ENCODE data around the gene NEDD4L. TPM values are rescaled to one million over a fixed set of nuclear protein-coding genes. Genes with fewer than 3 reads are reported as not detected.

NEDD4L gene
- total RNA-seq, 1 experiment from 2014 or later = 42.9 TPM

DNA sequence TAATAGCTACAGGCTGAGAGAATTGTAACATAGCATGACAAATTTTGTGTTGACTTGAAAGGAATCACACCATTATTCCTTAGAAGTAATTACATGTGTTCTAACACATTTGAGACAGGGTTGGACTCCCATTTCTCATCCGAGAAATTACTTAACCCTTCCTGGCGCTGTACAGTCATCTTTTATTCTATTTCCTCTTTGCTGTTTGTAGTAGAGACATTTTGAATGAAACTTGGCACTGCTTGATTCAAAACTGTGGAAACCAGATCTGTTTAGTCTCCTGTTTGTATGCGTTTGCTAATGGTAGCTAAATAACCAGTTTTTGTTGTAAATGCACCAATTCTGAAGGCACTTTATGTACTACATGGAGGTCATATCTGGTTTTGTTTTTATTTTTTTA is 352.9 kb downstream of the NEDD4L start:
- POLR2A ChIA-PET = interaction anchor here (0.6 kb wide), 1 partner anchor 472 kb away, joined by 17 read pairs; no protein-coding TSS in a partner anchor
- no peak overlapping the region for H3K4me3 ChIP-seq (ENCODE audit: low read depth in 2 of 2, low read length in 2 of 2)
- H3K27me3 ChIP-seq (ENCODE audit: control insufficient read depth, insufficient read depth, low read length) = no peaks in the 10 kb centered on the region
- H3K9me3 ChIP-seq (ENCODE audit: control insufficient read depth, insufficient read depth, low read depth, low read length) = no peaks in the 10 kb centered on the region
- DNase-seq (ENCODE audit: low read depth, low spot score) = no peak
- no peaks in the 10 kb centered on the region for H3K4me1 ChIP-seq (ENCODE audit: control insufficient read depth, insufficient read depth, low read length)
- H3K27ac ChIP-seq (ENCODE audit: low read length) = no peak overlapping the region
- no peak for ATAC-seq
- TF ChIP-seq, protein P1, sequence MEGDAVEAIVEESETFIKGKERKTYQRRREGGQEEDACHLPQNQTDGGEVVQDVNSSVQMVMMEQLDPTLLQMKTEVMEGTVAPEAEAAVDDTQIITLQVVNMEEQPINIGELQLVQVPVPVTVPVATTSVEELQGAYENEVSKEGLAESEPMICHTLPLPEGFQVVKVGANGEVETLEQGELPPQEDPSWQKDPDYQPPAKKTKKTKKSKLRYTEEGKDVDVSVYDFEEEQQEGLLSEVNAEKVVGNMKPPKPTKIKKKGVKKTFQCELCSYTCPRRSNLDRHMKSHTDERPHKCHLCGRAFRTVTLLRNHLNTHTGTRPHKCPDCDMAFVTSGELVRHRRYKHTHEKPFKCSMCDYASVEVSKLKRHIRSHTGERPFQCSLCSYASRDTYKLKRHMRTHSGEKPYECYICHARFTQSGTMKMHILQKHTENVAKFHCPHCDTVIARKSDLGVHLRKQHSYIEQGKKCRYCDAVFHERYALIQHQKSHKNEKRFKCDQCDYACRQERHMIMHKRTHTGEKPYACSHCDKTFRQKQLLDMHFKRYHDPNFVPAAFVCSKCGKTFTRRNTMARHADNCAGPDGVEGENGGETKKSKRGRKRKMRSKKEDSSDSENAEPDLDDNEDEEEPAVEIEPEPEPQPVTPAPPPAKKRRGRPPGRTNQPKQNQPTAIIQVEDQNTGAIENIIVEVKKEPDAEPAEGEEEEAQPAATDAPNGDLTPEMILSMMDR (IDR thresholded peaks at IDR 0.05) = no peak
- no peak for TF ChIP-seq TCF7L2 (IDR thresholded peaks at IDR 0.05; ENCODE audit: low read depth, low read length)
- no peak for TF ChIP-seq SIN3A (IDR thresholded peaks at IDR 0.05; ENCODE audit: borderline replicate concordance, insufficient read depth, low read depth, low read length)
- TF ChIP-seq POLR2AphosphoS5 (IDR thresholded peaks at IDR 0.05; ENCODE audit: low read depth, low read length) = no peak
- TF ChIP-seq, protein P2, sequence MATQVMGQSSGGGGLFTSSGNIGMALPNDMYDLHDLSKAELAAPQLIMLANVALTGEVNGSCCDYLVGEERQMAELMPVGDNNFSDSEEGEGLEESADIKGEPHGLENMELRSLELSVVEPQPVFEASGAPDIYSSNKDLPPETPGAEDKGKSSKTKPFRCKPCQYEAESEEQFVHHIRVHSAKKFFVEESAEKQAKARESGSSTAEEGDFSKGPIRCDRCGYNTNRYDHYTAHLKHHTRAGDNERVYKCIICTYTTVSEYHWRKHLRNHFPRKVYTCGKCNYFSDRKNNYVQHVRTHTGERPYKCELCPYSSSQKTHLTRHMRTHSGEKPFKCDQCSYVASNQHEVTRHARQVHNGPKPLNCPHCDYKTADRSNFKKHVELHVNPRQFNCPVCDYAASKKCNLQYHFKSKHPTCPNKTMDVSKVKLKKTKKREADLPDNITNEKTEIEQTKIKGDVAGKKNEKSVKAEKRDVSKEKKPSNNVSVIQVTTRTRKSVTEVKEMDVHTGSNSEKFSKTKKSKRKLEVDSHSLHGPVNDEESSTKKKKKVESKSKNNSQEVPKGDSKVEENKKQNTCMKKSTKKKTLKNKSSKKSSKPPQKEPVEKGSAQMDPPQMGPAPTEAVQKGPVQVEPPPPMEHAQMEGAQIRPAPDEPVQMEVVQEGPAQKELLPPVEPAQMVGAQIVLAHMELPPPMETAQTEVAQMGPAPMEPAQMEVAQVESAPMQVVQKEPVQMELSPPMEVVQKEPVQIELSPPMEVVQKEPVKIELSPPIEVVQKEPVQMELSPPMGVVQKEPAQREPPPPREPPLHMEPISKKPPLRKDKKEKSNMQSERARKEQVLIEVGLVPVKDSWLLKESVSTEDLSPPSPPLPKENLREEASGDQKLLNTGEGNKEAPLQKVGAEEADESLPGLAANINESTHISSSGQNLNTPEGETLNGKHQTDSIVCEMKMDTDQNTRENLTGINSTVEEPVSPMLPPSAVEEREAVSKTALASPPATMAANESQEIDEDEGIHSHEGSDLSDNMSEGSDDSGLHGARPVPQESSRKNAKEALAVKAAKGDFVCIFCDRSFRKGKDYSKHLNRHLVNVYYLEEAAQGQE (IDR thresholded peaks at IDR 0.05; ENCODE audit: insufficient read depth in 1 of 2, low read depth in 2 of 2, low read length in 1 of 2) = no peak
- intact Hi-C loops (cut with micrococcal nuclease; ENCODE audit: unreplicated experiment) (no loop called here), in situ Hi-C loops (cut with HindIII; ENCODE audit: low pct_unique_long_range_greater_than_20kb, low sequenced_read_pairs) (no loop called here)
- no peaks in the 10 kb centered on the region; the same call in 1 of the 2 replicates for H3K36me3 ChIP-seq (ENCODE audit: control insufficient read depth, insufficient read depth, low read length)
- no TSS peak for BruUV-seq (replicated peaks)
- CTCF ChIA-PET = no interaction called here

DNA sequence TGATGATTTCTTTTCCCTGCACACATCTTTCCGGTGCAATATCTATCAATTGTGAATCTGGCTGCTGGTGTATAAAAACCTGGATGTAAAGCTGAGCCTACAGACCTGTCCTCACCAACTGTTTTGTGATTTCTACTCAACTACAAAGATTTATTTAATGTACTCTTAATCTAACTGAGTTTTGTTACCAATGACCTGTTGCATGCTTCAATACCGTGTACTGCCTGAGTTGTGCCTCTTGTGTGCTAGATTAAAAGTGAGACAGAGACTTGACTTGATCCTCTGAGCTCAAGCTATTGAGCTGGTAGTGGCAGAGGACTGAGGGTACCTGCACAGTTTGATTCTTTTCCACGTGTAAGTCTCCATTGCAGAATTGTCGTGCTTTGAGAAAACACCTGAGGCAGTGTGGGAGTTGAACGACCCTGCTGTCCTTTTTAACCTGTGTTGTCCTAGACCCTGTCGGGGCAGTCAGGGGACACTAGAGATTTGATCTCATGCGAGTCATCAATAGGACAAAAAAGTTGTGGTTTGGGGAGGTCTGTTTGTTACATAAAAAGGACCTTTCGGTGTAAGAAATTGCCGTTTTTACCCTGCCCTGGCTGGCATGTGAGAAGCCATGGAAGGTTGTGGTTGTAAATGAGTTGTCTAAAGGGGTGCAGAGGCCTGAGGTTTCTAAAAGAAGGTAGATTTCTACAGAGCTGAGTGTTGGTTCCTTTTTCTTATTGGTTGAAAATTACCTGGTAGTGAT is 353.5 kb downstream of the NEDD4L start:
- Histone ChIP-seq H3K27ac (ENCODE audit: low read length) (no peak overlapping the region), H3K36me3 (ENCODE audit: control insufficient read depth, insufficient read depth, low read length) (no peaks in the 10 kb centered on the region; the same call in 1 of the 2 replicates), H3K4me1 (ENCODE audit: control insufficient read depth, insufficient read depth, low read length) (no peaks in the 10 kb centered on the region), H3K27me3 (ENCODE audit: control insufficient read depth, insufficient read depth, low read length) (no peaks in the 10 kb centered on the region), H3K4me3 (ENCODE audit: low read depth in 2 of 2, low read length in 2 of 2) (no peak overlapping the region), H3K9me3 (ENCODE audit: control insufficient read depth, insufficient read depth, low read depth, low read length) (no peaks in the 10 kb centered on the region)
- TF ChIP-seq, protein P2 (IDR thresholded peaks at IDR 0.05; ENCODE audit: insufficient read depth in 1 of 2, low read depth in 2 of 2, low read length in 1 of 2) = no peak
- no peak for TF ChIP-seq TCF7L2 (IDR thresholded peaks at IDR 0.05; ENCODE audit: low read depth, low read length)
- no peak for TF ChIP-seq SIN3A (IDR thresholded peaks at IDR 0.05; ENCODE audit: borderline replicate concordance, insufficient read depth, low read depth, low read length)
- TF ChIP-seq, protein P1 (IDR thresholded peaks at IDR 0.05) = no peak
- TF ChIP-seq POLR2AphosphoS5 (IDR thresholded peaks at IDR 0.05; ENCODE audit: low read depth, low read length) = no peak
- in situ Hi-C loops (cut with HindIII; ENCODE audit: low pct_unique_long_range_greater_than_20kb, low sequenced_read_pairs) = no loop called here
- ChIA-PET POLR2A (interaction anchor here (0.6 kb wide), 1 partner anchor 472 kb away, joined by 17 read pairs; no protein-coding TSS in a partner anchor), CTCF (no interaction called here)
- BruUV-seq (replicated peaks) = no TSS peak
- intact Hi-C loops (cut with micrococcal nuclease; ENCODE audit: unreplicated experiment) = no loop called here
- ATAC-seq (no peak), DNase-seq (ENCODE audit: low read depth, low spot score) (no peak)
